Kidney epithelial cell (primary cell): ENCODE results near the gene PTPRJ. TPM values are rescaled to one million over a fixed set of nuclear protein-coding genes. Genes with fewer than 3 reads are reported as not detected.

Experiments used
- DNase-seq: peaks from one replicate; pipeline ENCODE4 v3.0.0-alpha.2; 2010; ENCODE audit warnings: low read depth
- H3K27me3 ChIP-seq: 2 replicates; pipeline ENCODE4 v1.6.0; 2011; ENCODE audit warnings: low read length; ENCODE audit not compliant: control insufficient read depth, insufficient read depth
- H3K36me3 ChIP-seq: 2 replicates; pipeline ENCODE4 v1.5.1; 2011; ENCODE audit warnings: low read length; ENCODE audit not compliant: control insufficient read depth, insufficient read depth
- H3K4me3 ChIP-seq: 2 replicates; pipeline ENCODE4 v1.5.1; 2011; ENCODE audit warnings: low read depth, mild to moderate bottlenecking, control low read depth, low read length
- total RNA-seq: library from RNA; depleted of rRNA; stranded (reverse); fragments of >200 nt; gene quantifications from 2 replicates; pipeline ENCODE4 v1.2.3, GENCODE V29; 2015
- TF ChIP-seq, protein P1 (sequence below): IDR thresholded peaks from 2 replicates; pipeline ENCODE4 v1.5.1; 2011; ENCODE audit warnings: mild to moderate bottlenecking, moderate library complexity, low read length, control low read depth, inconsistent platforms; ENCODE audit not compliant: insufficient read depth, poor library complexity, severe bottlenecking

Gene PTPRJ
- total RNA-seq, 1 donor from 2014 or later = 42.3 TPM

DNA sequence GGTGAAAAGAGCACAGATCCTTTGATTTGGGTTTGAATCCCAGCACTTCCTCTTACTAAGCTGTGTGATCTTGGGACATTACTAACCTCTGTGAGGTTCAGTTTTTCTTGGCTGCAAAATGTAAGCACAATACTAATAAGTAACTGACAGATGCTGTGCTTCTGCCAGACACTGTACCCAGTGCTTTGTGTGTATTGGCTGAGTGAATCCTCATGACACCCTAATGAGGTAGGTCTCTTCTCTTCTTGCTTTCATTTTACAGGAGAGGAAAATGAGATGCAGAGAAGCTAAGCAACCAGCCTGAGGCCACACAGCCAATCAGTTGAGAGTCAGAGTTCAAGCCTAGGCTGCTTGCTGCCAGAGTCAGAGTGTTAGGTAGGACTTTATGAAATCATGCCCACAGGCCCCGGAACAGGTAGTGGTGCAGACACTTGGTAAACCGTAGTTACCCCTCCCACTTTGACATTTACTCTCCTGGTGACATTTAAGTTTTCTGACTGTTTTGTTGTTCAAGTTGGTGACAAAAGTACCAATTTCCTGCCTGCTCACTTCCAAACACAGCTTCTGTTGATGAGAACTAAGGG is 21.2 kb downstream of the PTPRJ start:
- TF ChIP-seq, protein P1, sequence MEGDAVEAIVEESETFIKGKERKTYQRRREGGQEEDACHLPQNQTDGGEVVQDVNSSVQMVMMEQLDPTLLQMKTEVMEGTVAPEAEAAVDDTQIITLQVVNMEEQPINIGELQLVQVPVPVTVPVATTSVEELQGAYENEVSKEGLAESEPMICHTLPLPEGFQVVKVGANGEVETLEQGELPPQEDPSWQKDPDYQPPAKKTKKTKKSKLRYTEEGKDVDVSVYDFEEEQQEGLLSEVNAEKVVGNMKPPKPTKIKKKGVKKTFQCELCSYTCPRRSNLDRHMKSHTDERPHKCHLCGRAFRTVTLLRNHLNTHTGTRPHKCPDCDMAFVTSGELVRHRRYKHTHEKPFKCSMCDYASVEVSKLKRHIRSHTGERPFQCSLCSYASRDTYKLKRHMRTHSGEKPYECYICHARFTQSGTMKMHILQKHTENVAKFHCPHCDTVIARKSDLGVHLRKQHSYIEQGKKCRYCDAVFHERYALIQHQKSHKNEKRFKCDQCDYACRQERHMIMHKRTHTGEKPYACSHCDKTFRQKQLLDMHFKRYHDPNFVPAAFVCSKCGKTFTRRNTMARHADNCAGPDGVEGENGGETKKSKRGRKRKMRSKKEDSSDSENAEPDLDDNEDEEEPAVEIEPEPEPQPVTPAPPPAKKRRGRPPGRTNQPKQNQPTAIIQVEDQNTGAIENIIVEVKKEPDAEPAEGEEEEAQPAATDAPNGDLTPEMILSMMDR = no peak
- no peak overlapping the region for H3K4me3 ChIP-seq
- no peaks in the 10 kb centered on the region for H3K36me3 ChIP-seq
- peak; percentile 71 for DNase-seq
- H3K27me3 ChIP-seq = no peaks in the 10 kb centered on the region

DNA sequence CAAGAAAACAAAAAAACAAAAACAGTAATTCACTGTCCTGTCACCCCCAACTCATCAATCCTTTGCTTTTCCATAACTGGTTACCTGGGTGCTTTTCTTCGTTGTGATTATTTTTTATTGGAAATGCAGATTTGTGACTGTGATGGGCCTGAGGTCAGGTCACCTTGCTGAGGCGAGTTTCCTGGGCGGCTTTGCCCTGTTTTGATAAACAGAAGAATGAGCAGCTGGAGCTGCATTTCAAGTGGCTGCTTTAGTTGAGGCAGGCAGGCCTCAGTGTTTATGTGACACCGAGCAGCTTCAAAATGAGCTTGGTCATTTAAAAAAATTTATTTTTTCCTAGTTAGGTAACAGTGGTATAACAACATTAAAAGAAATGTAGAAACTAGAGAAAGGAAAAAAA is 22.2 kb downstream of the PTPRJ start:
- no peak for DNase-seq
- H3K36me3 ChIP-seq = no peaks in the 10 kb centered on the region
- no peak overlapping the region for H3K4me3 ChIP-seq
- H3K27me3 ChIP-seq = no peaks in the 10 kb centered on the region
- TF ChIP-seq, protein P1 = no peak

DNA sequence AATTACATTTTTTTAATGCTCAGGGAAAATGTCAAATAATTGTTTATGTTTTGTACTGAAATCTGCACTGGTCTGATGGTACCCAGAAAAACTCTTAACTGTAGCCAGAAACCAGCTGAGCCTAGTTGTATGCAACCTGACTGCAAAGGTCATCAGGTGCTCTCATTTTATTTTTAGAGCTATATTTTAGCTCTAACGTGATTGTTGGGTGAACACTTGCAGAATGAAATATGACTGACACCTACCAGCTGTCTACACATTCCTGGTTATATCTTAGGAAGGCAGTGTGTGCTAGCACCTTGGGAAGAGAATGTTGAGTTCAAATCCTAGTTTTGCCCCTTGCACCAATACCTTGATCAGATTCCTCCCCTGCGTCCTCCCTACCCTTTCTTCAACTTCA is 23.6 kb downstream of the PTPRJ start:
- H3K36me3 ChIP-seq = no peaks in the 10 kb centered on the region
- no peaks in the 10 kb centered on the region for H3K27me3 ChIP-seq
- TF ChIP-seq, protein P1 = no peak
- H3K4me3 ChIP-seq = no peak overlapping the region
- DNase-seq = no peak

DNA sequence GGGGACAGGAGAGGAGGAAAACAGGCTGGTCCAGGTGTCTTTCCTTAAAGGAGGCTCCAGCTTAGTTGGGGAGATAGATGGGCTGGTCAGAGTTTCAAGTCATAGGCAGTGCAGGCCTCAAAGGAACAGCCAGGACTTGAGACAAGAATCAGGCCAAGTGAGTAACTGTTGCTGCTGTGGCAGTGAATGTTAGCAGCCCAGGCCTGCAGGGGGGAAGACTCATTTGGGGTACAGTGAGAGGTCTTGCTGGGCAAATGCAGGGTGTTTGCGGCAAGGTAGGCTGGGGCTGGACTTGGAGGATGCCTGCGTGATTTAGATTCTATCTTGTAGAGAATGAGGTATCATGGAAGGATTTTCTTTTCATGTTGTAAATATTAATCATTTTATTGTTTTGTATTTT is 24.1 kb downstream of the PTPRJ start:
- TF ChIP-seq, protein P1 = no peak
- Histone ChIP-seq H3K4me3 (no peak overlapping the region), H3K36me3 (no peaks in the 10 kb centered on the region), H3K27me3 (no peaks in the 10 kb centered on the region)
- DNase-seq = no peak

DNA sequence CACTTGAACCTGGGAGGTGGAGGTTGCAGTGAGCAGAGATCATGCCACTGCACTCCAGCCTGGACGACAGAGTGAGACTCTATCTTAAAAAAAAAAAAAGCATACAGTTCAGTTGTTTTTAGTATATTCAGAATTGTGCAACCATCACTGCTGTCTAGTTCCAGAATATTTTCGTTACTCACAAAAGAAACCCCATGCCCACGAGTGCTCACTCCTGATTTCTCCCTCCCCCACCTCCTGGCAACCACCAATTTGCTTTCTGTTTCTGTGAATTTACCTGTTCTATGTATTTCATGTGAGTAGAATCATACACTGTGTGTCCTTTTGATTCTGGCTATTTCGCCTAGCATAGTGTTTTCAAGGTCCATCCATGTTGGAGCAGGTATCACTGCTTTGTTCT is 24.8 kb downstream of the PTPRJ start:
- Histone ChIP-seq H3K36me3 (no peaks in the 10 kb centered on the region), H3K4me3 (no peak overlapping the region), H3K27me3 (no peaks in the 10 kb centered on the region)
- TF ChIP-seq, protein P1 = no peak
- DNase-seq = no peak

DNA sequence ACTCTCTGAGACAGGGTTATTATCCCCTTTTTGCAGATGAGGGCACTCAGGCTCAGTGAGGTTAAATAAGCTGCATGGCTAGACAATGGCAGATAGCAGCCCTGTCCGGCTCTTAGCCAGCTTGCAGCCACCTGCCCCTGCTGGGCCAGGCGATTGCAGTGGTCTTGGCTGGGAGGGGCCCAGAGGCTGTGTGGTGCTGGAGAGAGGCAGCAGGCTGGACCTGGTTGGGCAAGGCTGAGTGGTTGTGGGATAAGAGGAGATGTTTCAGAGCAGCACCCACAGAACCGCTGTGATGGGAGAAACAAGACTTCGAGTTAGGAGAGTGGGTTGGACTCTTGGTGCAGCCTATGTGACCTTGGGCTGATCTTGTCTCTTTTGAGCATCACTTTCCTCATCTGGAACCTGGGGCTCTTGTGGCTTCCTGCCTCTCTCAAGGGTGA is 25.5 kb downstream of the PTPRJ start:
- Histone ChIP-seq H3K4me3 (no peak overlapping the region), H3K27me3 (no peaks in the 10 kb centered on the region), H3K36me3 (no peaks in the 10 kb centered on the region)
- no peak for DNase-seq
- TF ChIP-seq, protein P1 = no peak
